ENCODE results near the gene MEGF11. TPM values are rescaled to one million over a fixed set of nuclear protein-coding genes. Genes with fewer than 3 reads are reported as not detected.

Gene MEGF11
- total RNA-seq, 1 experiment from 2014 or later: not detected

DNA sequence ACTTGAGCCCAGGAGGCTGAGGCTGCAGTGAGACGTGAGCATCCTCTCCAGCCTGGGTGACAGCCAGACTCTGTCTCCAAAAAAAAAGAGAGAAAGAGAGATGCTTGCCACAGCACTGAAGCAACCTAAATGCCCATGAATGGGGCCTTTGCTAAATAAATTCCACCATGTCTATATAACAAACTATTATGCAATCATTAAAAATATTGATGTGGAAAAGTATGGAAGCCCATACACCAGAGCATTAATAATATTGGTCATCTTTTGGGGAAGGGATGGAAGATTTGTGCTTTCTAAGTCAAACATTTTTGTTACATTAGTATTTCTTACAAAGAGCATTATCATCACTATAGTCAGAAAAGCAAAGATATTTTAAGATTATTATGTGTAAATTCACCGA is 116.6 kb downstream of the MEGF11 start:
- peaks cover 14% of the 10 kb centered on the region for H3K27me3 ChIP-seq (ENCODE audit: insufficient read depth, low read depth)
- no peak overlapping the region for H3K4me2 ChIP-seq
- ChIA-PET CTCF (no interaction called here), POLR2A (ENCODE audit: unreplicated experiment) (no interaction called here)
- H3K36me3 ChIP-seq (ENCODE audit: low read depth): no peaks in the 10 kb centered on the region
- no peaks in the 10 kb centered on the region for H3K9me2 ChIP-seq (ENCODE audit: insufficient read depth)
- H3K27ac ChIP-seq: no peak overlapping the region
- H3K9me3 ChIP-seq (ENCODE audit: insufficient read depth, low read depth): no peaks in the 10 kb centered on the region
- H3K4me1 ChIP-seq (replicated peaks; ENCODE audit: insufficient read depth): no peaks in the 10 kb centered on the region
- no peaks in the 10 kb centered on the region for H3K79me2 ChIP-seq (ENCODE audit: low read depth)
- BruUV-seq (replicated peaks): no TSS peak
- DNase-seq: no peak
- no peak overlapping the region for H2AFZ ChIP-seq
- intact Hi-C loops (cut with micrococcal nuclease; ENCODE audit: unreplicated experiment): no loop called here
- TF ChIP-seq CTCF (conservative IDR thresholded peaks at IDR 0.05) (no peak), EZH2 (IDR thresholded peaks at IDR 0.05; ENCODE audit: low read depth) (no peak)
- H3F3A ChIP-seq (ENCODE audit: insufficient read depth, low read depth): no peaks in the 10 kb centered on the region
- no peaks in the 10 kb centered on the region for H4K20me1 ChIP-seq (ENCODE audit: insufficient read depth)
- H3K4me3 ChIP-seq: no peak overlapping the region

GRCh38 chr15:66135664-66136063 is 117.9 kb downstream of the MEGF11 start:
- Histone ChIP-seq H3K9me3 (ENCODE audit: insufficient read depth, low read depth) (no peaks in the 10 kb centered on the region), H3K27ac (no peak overlapping the region), H4K20me1 (ENCODE audit: insufficient read depth) (no peaks in the 10 kb centered on the region), H3K27me3 (ENCODE audit: insufficient read depth, low read depth) (peaks cover 14% of the 10 kb centered on the region), H3F3A (ENCODE audit: insufficient read depth, low read depth) (no peaks in the 10 kb centered on the region), H3K4me2 (no peak overlapping the region), H3K36me3 (ENCODE audit: low read depth) (no peaks in the 10 kb centered on the region), H3K9me2 (ENCODE audit: insufficient read depth) (no peaks in the 10 kb centered on the region), H3K4me1 (replicated peaks; ENCODE audit: insufficient read depth) (no peaks in the 10 kb centered on the region), H2AFZ (no peak overlapping the region), H3K79me2 (ENCODE audit: low read depth) (no peaks in the 10 kb centered on the region), H3K4me3 (no peak overlapping the region)
- intact Hi-C loops (cut with micrococcal nuclease; ENCODE audit: unreplicated experiment): no loop called here
- CTCF ChIA-PET: no interaction called here
- no TSS peak for BruUV-seq (replicated peaks)
- POLR2A ChIA-PET (ENCODE audit: unreplicated experiment): no interaction called here
- TF ChIP-seq CTCF (conservative IDR thresholded peaks at IDR 0.05): no peak
- TF ChIP-seq EZH2 (IDR thresholded peaks at IDR 0.05; ENCODE audit: low read depth): no peak
- DNase-seq: no peak

- Histone ChIP-seq H2AFZ (no peak overlapping the region), H3F3A (ENCODE audit: insufficient read depth, low read depth) (no peaks in the 10 kb centered on the region), H3K4me1 (replicated peaks; ENCODE audit: insufficient read depth) (no peaks in the 10 kb centered on the region), H3K79me2 (ENCODE audit: low read depth) (no peaks in the 10 kb centered on the region), H4K20me1 (ENCODE audit: insufficient read depth) (no peaks in the 10 kb centered on the region), H3K4me2 (no peak overlapping the region), H3K9me3 (ENCODE audit: insufficient read depth, low read depth) (no peaks in the 10 kb centered on the region), H3K4me3 (no peak overlapping the region), H3K9me2 (ENCODE audit: insufficient read depth) (no peaks in the 10 kb centered on the region), H3K36me3 (ENCODE audit: low read depth) (no peaks in the 10 kb centered on the region), H3K27ac (no peak overlapping the region), H3K27me3 (ENCODE audit: insufficient read depth, low read depth) (peaks cover 20% of the 10 kb centered on the region)
- POLR2A ChIA-PET (ENCODE audit: unreplicated experiment): no interaction called here
- no TSS peak for BruUV-seq (replicated peaks)
- TF ChIP-seq EZH2 (IDR thresholded peaks at IDR 0.05; ENCODE audit: low read depth) (no peak), CTCF (conservative IDR thresholded peaks at IDR 0.05) (no peak)
- DNase-seq: no peak
- intact Hi-C loops (cut with micrococcal nuclease; ENCODE audit: unreplicated experiment): no loop called here
- CTCF ChIA-PET: no interaction called here
These were observed 119.3 kb downstream of the MEGF11 start for GRCh38 chr15:66134284-66134683.
